GM12874 (cell line): Measurements from ENCODE around the gene ZNF335.

ENCODE experiments used
- CTCF ChIP-seq: IDR thresholded peaks from 2 replicates; pipeline ENCODE4 v1.5.1; 2011; ENCODE audit warnings: low read depth, mild to moderate bottlenecking, control low read depth, low read length, moderate library complexity; ENCODE audit not compliant: insufficient read depth

ZNF335 gene

GRCh38 chr20:46013322-46013828, 41.4 kb upstream of the ZNF335 start:
- TF ChIP-seq CTCF: no peak

GRCh38 chr20:46012921-46013320, 40.9 kb upstream of the ZNF335 start:
- TF ChIP-seq CTCF: no peak

GRCh38 chr20:46011631-46012482, 39.9 kb upstream of the ZNF335 start:
- TF ChIP-seq CTCF: peak; percentile 75

GRCh38 chr20:46010491-46011391, 38.7 kb upstream of the ZNF335 start:
- TF ChIP-seq CTCF: no peak

- TF ChIP-seq CTCF: no peak
These were observed 37.8 kb upstream of the ZNF335 start for GRCh38 chr20:46009816-46010215.

GRCh38 chr20:46007671-46008070, 35.7 kb upstream of the ZNF335 start:
- TF ChIP-seq CTCF: no peak

GRCh38 chr20:46006964-46007363, 35.0 kb upstream of the ZNF335 start:
- TF ChIP-seq CTCF: no peak
